Activated effector memory CD4-positive, alpha-beta T cell treated with Interleukin-2 at 50 U/mL for 16 hours (primary cell): Measurements from ENCODE around the gene MRPL24.
"Not testable (repeated sequence)": the region's sequence is repeated elsewhere in the genome, so short reads cannot be mapped to it uniquely, and the experiment has no call there.

Experiments used
- DNase-seq: peaks from one replicate; pipeline ENCODE4 v3.0.0-alpha.2; 2020

The MRPL24 gene

GRCh38 chr1:156740741-156741480 is at the start of gene MRPL24:
MRPL24 (minus strand) TSS chr1:156741088; CDS start chr1:156738704, 2,384 bp downstream.
- DNase-seq: peak; percentile 94

- DNase-seq: no peak
Measured at GRCh38 chr1:156789621-156790318, 48.9 kb upstream of the MRPL24 start.

GRCh38 chr1:156788136-156788535 is 47.2 kb upstream of the MRPL24 start:
- no peak for DNase-seq

GRCh38 chr1:156786640-156787039 is 45.8 kb upstream of the MRPL24 start:
- DNase-seq: no peak

- DNase-seq: no peak
Measured at GRCh38 chr1:156785458-156785857, 44.6 kb upstream of the MRPL24 start.

GRCh38 chr1:156781585-156782186 is 40.8 kb upstream of the MRPL24 start:
- no peak for DNase-seq

GRCh38 chr1:156777573-156777972 is 36.7 kb upstream of the MRPL24 start:
- no peak for DNase-seq

GRCh38 chr1:156776942-156777341 is 36.1 kb upstream of the MRPL24 start:
- no peak for DNase-seq

GRCh38 chr1:156775799-156776198 is 34.9 kb upstream of the MRPL24 start:
- DNase-seq: no peak

GRCh38 chr1:156773607-156774006 is 32.7 kb upstream of the MRPL24 start:
- no peak for DNase-seq

- no peak for DNase-seq
Measured at GRCh38 chr1:156772728-156773497, 32.0 kb upstream of the MRPL24 start.

GRCh38 chr1:156772222-156772621 is 31.3 kb upstream of the MRPL24 start:
- DNase-seq: no peak

GRCh38 chr1:156768610-156769295 is 27.9 kb upstream of the MRPL24 start:
- DNase-seq: no peak

GRCh38 chr1:156767879-156768604 is 27.2 kb upstream of the MRPL24 start:
- DNase-seq: no peak

- DNase-seq: peak; percentile 96
Measured at GRCh38 chr1:156767101-156767878, 26.4 kb upstream of the MRPL24 start, which contains the start of gene PRCC. PRCC (plus strand) TSS chr1:156767535; CDS start chr1:156767772, 237 bp downstream.

GRCh38 chr1:156766298-156767100 is 25.6 kb upstream of the MRPL24 start:
- DNase-seq: no peak

GRCh38 chr1:156765666-156766065 is 24.8 kb upstream of the MRPL24 start:
- no peak for DNase-seq

GRCh38 chr1:156765136-156765535 is 24.2 kb upstream of the MRPL24 start:
- DNase-seq: not testable (repeated sequence)

- no peak for DNase-seq
Measured at GRCh38 chr1:156760796-156761104, 19.9 kb upstream of the MRPL24 start.
